Neural progenitor cell (in vitro differentiated cells): Measurements from ENCODE around the gene IL11RA.

Experiments
- CTCF ChIP-seq: fragments of 200-600 bp; sonication (generic); IDR thresholded peaks from 2 replicates; pipeline ENCODE4 v1.5.1; 2017; ENCODE audit warnings: antibody characterized with exemption, mild to moderate bottlenecking
- EZH2 ChIP-seq: fragments of 200-600 bp; sonication (generic); IDR thresholded peaks from 2 replicates; pipeline ENCODE4 v1.6.1; 2017; ENCODE audit warnings: antibody characterized with exemption, mild to moderate bottlenecking, moderate library complexity

DNA sequence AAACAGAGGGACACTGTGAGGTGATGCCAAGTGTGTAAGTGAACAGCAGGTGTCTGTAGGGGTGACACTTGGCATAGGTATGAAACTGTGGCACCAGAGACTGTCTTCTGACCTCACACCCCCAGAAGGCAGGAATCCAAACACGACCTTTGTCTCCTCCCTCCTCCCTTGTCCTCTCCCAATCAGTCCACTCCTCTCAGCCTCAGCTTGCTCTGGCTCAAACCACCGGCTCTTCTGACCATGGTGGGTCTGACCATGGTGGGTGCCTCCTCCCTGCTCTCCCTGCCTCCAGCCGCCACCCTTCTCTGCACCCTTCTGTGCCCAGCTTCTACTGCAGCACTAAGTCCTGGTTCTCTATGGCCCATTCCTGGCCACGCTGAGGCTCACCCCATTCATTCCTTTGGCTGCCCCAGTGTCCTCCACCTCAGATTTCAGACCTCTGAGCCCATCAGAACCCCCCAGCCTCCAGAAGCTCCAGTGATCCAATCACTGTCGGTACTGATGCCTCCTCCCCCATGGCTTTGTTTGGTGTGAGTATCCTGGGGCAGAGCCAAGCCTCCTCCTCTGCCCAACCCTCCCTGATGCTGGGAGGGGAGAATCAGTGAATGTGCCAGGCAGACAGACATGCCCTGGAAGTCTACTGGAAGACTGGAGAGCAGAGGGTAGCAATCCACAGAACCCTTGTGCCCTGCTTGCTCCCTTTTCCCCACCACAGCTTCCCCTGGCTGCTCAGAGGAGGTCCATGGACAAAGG, 21.4 kb upstream of the IL11RA start:
- no peak for TF ChIP-seq CTCF
- TF ChIP-seq EZH2 = no peak
